RWPE1 (cell line): ENCODE results near the gene TMEM184B.
A peak's percentile ranks its signal among the peaks of the same experiment; 100 is the strongest.

Experiments
- CTCF ChIA-PET: fragments of 350-600 bp; sonication (Branson Sonifier 250); formaldehyde crosslinking; extraction: SDS; loops from one replicate; lab custom pipeline; 2021; lab: Yijun Ruan, JAX
- POLR2A ChIA-PET: fragments of 400-600 bp; formaldehyde crosslinking; extraction: SDS; loops from one replicate; lab custom pipeline; 2020; ENCODE audit warnings: antibody characterized with exemption; ENCODE audit not compliant: low non-redundant PET; lab: Yijun Ruan, JAX
- DNase-seq: peaks from one replicate; pipeline ENCODE4 v3.0.0; 2012; ENCODE audit warnings: low spot score
- H3K27ac ChIP-seq: fragments of 450-650 bp; 2 replicates; pipeline ENCODE4 v1.5.1; 2017
- TF ChIP-seq, protein P1 (sequence below): fragments of 450-650 bp; conservative IDR thresholded peaks from 2 replicates; pipeline ENCODE4 v1.5.1; 2017; ENCODE audit warnings: low read depth, mild to moderate bottlenecking

Gene TMEM184B

DNA sequence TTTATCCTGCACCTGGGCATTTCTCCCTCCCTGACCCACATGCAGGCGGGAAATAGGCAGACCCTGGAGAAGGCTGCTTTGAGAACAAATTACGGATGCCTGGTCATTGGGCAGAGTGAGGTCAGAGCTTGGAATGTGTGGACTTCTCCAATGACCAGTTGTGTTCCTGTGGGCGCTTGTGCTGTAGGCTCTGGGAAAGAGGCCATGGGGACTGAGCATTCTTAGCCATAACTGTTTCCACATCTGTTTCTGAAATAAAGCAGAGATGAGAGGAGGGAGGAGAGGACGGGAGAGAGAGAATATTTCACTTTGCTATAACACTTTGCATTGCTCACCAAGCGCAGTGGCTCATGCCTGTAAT, 11.2 kb upstream of the TMEM184B start:
- DNase-seq, result no peak
- H3K27ac ChIP-seq, result peak overlapping the region; percentile 84
- POLR2A ChIA-PET, result no interaction called here

DNA sequence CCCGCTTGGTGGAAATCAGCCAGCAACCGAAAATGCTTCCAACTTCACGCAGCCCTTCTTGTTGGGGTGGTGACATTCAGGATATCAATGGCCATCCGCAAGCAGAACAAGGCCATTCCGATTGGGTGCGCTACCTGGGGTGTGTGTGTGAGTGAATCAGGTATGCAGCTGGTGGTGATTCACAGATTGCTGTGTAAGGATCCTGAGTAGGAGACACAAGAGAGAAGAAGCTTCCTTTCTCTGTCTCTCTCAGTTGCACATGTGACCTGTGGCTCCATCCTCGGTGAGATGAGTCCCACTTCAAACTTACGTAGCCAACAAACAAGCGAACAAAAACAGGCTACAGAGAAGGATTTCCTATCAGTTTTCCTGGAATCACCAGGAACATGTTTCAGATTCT, 9.6 kb upstream of the TMEM184B start:
- no peak for DNase-seq
- TF ChIP-seq, protein P1, sequence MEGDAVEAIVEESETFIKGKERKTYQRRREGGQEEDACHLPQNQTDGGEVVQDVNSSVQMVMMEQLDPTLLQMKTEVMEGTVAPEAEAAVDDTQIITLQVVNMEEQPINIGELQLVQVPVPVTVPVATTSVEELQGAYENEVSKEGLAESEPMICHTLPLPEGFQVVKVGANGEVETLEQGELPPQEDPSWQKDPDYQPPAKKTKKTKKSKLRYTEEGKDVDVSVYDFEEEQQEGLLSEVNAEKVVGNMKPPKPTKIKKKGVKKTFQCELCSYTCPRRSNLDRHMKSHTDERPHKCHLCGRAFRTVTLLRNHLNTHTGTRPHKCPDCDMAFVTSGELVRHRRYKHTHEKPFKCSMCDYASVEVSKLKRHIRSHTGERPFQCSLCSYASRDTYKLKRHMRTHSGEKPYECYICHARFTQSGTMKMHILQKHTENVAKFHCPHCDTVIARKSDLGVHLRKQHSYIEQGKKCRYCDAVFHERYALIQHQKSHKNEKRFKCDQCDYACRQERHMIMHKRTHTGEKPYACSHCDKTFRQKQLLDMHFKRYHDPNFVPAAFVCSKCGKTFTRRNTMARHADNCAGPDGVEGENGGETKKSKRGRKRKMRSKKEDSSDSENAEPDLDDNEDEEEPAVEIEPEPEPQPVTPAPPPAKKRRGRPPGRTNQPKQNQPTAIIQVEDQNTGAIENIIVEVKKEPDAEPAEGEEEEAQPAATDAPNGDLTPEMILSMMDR, result no peak
- ChIA-PET CTCF (interaction anchor here (0.6 kb wide), 1 partner anchor 57 kb away, joined by 4 read pairs; no protein-coding TSS in a partner anchor), POLR2A (interaction anchor here (0.5 kb wide), 1 partner anchor 268 kb away, joined by 8 read pairs; no protein-coding TSS in a partner anchor)
- peak overlapping the region; percentile 84 for H3K27ac ChIP-seq

More for the DNA sequence above, 11.2 kb upstream of the TMEM184B start:
- TF ChIP-seq, protein P1, result no peak
- CTCF ChIA-PET, result no interaction called here

DNA sequence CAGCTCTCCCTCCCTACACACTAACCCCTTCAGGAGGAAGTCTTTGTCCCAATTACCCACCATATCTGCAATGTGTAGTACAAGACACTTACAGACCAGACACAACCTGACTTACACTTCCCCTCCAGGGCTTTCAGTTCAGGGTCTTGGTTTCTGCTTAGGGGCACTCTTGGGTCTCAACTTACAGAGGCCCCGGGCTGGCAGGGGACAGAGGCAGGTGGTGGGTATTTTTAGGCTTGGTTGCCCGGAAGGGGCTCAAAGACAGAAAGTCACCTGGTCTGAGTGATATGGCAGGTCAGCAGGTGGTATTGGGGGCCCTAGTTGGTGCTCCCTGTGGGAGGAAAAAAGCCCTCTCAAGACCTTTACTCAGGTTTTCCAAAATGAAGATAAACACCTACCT, 3.4 kb upstream of the TMEM184B start:
- TF ChIP-seq, protein P1, result no peak
- ChIA-PET POLR2A (no interaction called here), CTCF (no interaction called here)
- DNase-seq, result no peak
- no peak overlapping the region for H3K27ac ChIP-seq

DNA sequence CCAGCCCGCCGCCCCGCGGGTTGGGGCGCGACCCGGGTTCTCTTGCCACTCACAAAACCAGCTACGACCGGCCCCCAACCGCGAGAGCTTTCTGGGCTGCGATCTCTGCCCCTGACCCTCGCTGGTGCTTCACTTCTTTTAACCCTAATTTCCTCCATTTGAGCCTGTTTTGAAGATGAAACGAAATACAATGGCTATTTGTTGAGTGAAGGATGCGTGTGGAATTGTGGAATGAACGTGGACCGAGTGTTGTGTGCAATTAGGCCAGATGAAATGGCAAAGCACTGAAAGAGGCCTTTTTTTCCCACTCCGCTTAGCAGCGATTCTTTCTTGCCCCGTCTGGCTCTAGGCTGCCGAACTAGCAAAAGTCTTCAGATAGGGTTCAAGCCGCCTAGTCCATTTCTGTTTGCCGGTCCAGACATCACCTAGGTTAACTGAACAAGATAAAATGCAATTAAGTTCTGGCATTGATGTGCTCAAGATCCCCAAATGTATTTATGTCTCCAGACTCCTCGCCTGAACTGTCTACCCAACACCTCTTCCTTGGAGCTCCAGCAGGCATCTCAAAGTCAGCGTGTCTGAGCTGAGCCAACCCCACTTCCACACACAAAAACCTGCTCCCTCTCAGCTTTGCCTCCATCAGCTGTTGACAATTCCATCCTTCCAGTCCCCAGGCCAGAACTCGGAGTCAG, 471 bp upstream of the TMEM184B start:
- H3K27ac ChIP-seq, result peak overlapping the region; percentile 83
- POLR2A ChIA-PET, result no interaction called here
- TF ChIP-seq, protein P1, result no peak
- CTCF ChIA-PET, result no interaction called here
- no peak for DNase-seq

DNA sequence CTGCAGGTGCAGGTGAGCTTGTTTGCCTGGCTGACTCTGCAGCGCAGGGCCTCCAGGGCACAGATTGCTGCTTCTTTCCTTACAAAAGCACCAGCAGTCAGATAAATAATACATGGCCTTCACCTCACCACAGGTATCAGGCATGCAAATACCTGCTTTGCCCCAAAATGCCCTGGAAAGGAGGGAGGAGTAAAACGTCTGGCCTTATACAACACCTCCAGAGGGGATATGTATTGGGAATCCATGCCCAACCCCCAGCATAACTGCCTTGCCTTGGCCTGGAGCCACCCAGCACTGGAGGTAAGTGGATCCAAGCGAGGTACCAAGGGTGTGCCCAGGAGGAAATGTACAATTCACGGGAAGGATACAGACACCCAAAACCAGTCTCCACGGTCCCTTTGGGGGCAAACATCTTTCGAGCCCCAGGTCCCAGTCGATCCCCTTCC, 860 bp downstream of the TMEM184B start:
- peak; percentile 19 for DNase-seq
- ChIA-PET POLR2A (no interaction called here), CTCF (no interaction called here)
- TF ChIP-seq, protein P1, result no peak
- H3K27ac ChIP-seq, result peak overlapping the region; percentile 83

DNA sequence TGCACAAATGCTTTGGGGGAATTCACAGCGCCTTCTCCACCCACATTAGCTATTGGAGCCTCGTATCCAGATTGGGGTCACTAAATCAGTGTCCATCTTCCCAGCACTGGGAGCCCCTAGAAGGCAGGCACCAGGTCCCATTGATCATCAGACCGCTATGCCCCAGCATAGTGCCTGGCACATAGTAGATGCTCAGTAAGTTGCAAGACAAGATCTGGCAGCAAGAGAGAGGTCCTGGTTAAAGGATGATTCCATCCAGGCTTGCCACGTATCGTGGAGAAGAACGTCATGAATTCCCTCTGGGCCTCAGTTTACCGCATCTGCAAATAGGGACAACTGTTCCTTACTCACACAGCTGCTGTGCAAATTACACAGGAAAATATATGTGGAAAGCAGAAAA, 1.7 kb downstream of the TMEM184B start:
- ChIA-PET CTCF (no interaction called here), POLR2A (no interaction called here)
- peak overlapping the region; percentile 83 for H3K27ac ChIP-seq
- DNase-seq, result no peak
- TF ChIP-seq, protein P1, result no peak
